PC-9 (cell line): ENCODE measurements around the gene SPSB3.

Experiments used
- EZH2 ChIP-seq: fragments of 200-600 bp; sonication (generic); IDR thresholded peaks from 2 replicates; pipeline ENCODE4 v1.8.0; 2017; ENCODE audit warnings: antibody characterized with exemption, low read depth
- TF ChIP-seq, protein P1 (sequence below): fragments of 200-600 bp; sonication (generic); conservative IDR thresholded peaks from 2 replicates; pipeline ENCODE4 v1.6.1; 2017; ENCODE audit warnings: mixed run types, antibody characterized with exemption, mild to moderate bottlenecking, moderate library complexity

- TF ChIP-seq, protein P1, sequence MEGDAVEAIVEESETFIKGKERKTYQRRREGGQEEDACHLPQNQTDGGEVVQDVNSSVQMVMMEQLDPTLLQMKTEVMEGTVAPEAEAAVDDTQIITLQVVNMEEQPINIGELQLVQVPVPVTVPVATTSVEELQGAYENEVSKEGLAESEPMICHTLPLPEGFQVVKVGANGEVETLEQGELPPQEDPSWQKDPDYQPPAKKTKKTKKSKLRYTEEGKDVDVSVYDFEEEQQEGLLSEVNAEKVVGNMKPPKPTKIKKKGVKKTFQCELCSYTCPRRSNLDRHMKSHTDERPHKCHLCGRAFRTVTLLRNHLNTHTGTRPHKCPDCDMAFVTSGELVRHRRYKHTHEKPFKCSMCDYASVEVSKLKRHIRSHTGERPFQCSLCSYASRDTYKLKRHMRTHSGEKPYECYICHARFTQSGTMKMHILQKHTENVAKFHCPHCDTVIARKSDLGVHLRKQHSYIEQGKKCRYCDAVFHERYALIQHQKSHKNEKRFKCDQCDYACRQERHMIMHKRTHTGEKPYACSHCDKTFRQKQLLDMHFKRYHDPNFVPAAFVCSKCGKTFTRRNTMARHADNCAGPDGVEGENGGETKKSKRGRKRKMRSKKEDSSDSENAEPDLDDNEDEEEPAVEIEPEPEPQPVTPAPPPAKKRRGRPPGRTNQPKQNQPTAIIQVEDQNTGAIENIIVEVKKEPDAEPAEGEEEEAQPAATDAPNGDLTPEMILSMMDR = no peak
- TF ChIP-seq EZH2 = no peak
These were observed 20.0 kb downstream of the SPSB3 start for GRCh38 chr16:1762196-1762878.
